H1 (cell line): ENCODE results near the gene B4GALT5. TPM values are rescaled to one million over a fixed set of nuclear protein-coding genes. Genes with fewer than 3 reads are reported as not detected.

Experiments
- CTCF ChIA-PET: fragments of 300-600 bp; sonication (Branson Sonifier 250); formaldehyde crosslinking; loops from one replicate; lab custom pipeline; 2021; ENCODE audit not compliant: partially characterized antibody; lab: Charles Lee
- POLR2A ChIA-PET: fragments of 300-600 bp; sonication (Branson Sonifier 250); formaldehyde crosslinking; loops from one replicate; lab custom pipeline; 2021; ENCODE audit warnings: inconsistent platforms; ENCODE audit not compliant: partially characterized antibody; lab: Charles Lee
- DNase-seq, 2 experiments: peaks; one replicate each; pipeline versions ENCODE4 v3.0.0 to v3.0.0-alpha.2; 2010 to 2022; ENCODE audit warnings: low spot score in 2 of 2, low read depth in 1 of 2, mixed read lengths in 1 of 2
- FAIRE-seq: peaks from 2 replicates; lab custom pipeline; 2011; peaks lifted over from hg19 to GRCh38; lab: Jason Lieb, UNC
- H2AFZ ChIP-seq: 2 replicates; pipeline ENCODE4 v1.8.1; 2012; ENCODE audit warnings: low read length, inconsistent platforms
- H2AK5ac ChIP-seq: 2 replicates; pipeline ENCODE4 v1.6.1; 2013; ENCODE audit warnings: low read depth, low read length
- H2BK120ac ChIP-seq: replicated peaks from 2 replicates; pipeline ENCODE3; 2013; ENCODE audit warnings: low read depth, low read length, inconsistent platforms
- H2BK12ac ChIP-seq: 2 replicates; pipeline ENCODE4 v1.6.1; 2013; ENCODE audit warnings: low read depth, low read length
- H2BK15ac ChIP-seq: 2 replicates; pipeline ENCODE4 v1.6.1; 2013; ENCODE audit warnings: low read length
- H2BK20ac ChIP-seq: 2 replicates; pipeline ENCODE4 v1.6.1; 2013; ENCODE audit warnings: low read length
- H2BK5ac ChIP-seq: 2 replicates; pipeline ENCODE4 v1.6.1; 2013; ENCODE audit warnings: low read depth, low read length
- H3K14ac ChIP-seq: 2 replicates; pipeline ENCODE4 v1.6.1; 2013; ENCODE audit warnings: inconsistent platforms; ENCODE audit not compliant: insufficient read length
- H3K18ac ChIP-seq: 2 replicates; pipeline ENCODE4 v1.6.1; 2013; ENCODE audit warnings: low read length; ENCODE audit errors: extremely low read depth
- H3K23ac ChIP-seq: 2 replicates; pipeline ENCODE4 v1.6.1; 2013; ENCODE audit warnings: inconsistent platforms; ENCODE audit not compliant: insufficient read length
- H3K23me2 ChIP-seq: 2 replicates; pipeline ENCODE4 v1.6.1; 2013; ENCODE audit warnings: low read depth, low read length
- H3K27ac ChIP-seq: 2 replicates; pipeline ENCODE4 v1.6.1; 2011; ENCODE audit warnings: low read depth, low read length, inconsistent platforms
- H3K27me3 ChIP-seq, 4 experiments: replicated peaks in 1 of 4; 1 replicate in 1 of 4; 2 replicates in 3 of 4; pipeline versions ENCODE4 v1.6.1 to v1.8.1; 2011 to 2013; ENCODE audit warnings: low read length in 3 of 4, mild to moderate bottlenecking in 3 of 4, inconsistent platforms in 2 of 4, mixed read lengths in 2 of 4, moderate library complexity in 1 of 4; ENCODE audit not compliant: control insufficient read depth in 3 of 4, insufficient read depth in 3 of 4; ENCODE audit errors: extremely low read depth in 1 of 4
- H3K36me3 ChIP-seq, 4 experiments: 2 replicates each; pipeline versions ENCODE4 v1.6.1 to v1.8.1; 2011 to 2013; ENCODE audit warnings: mild to moderate bottlenecking in 4 of 4, low read length in 3 of 4, moderate library complexity in 2 of 4, control low read depth in 1 of 4, inconsistent platforms in 1 of 4; ENCODE audit not compliant: insufficient read depth in 4 of 4, control insufficient read depth in 2 of 4
- H3K4ac ChIP-seq: replicated peaks from 2 replicates; pipeline ENCODE3; 2013; ENCODE audit warnings: low read length, low read depth, mixed read lengths, inconsistent platforms; ENCODE audit not compliant: insufficient read length
- H3K4me1 ChIP-seq, 4 experiments: replicated peaks in 1 of 4; 1 replicate in 1 of 4; 2 replicates in 3 of 4; pipeline versions ENCODE4 v1.6.1 to v1.8.1; 2011 to 2013; ENCODE audit warnings: low read length in 3 of 4, inconsistent platforms in 2 of 4, mixed read lengths in 1 of 4; ENCODE audit not compliant: insufficient read depth in 4 of 4, control insufficient read depth in 3 of 4
- H3K4me2 ChIP-seq, 2 experiments: 2 replicates each; pipeline versions ENCODE4 v1.6.1 to v1.8.1; 2011 to 2013; ENCODE audit warnings: low read depth in 2 of 2, low read length in 2 of 2, control low read depth in 1 of 2, inconsistent platforms in 1 of 2, mild to moderate bottlenecking in 1 of 2; ENCODE audit not compliant: insufficient read depth in 1 of 2
- H3K4me3 ChIP-seq, 4 experiments: fragments of 200-600, 300-600 bp in 1 of 4; sonication (generic), shearing (Covaris generic), sonication (Bioruptor Twin) in 1 of 4; 2 replicates each; pipeline versions ENCODE4 v1.5.1 to v1.8.1; 2011 to 2016; ENCODE audit warnings: low read length in 4 of 4, low read depth in 3 of 4, control low read depth in 2 of 4, inconsistent platforms in 2 of 4, mild to moderate bottlenecking in 2 of 4, mixed read lengths in 1 of 4, moderate library complexity in 1 of 4; ENCODE audit not compliant: insufficient read depth in 2 of 4; ENCODE audit errors: extremely low read depth in 1 of 4
- H3K56ac ChIP-seq: replicated peaks from 2 replicates; pipeline ENCODE3; 2013; ENCODE audit warnings: low read depth, mild to moderate bottlenecking, mixed read lengths, low read length, inconsistent platforms; ENCODE audit not compliant: insufficient read length
- H3K79me1 ChIP-seq: 2 replicates; pipeline ENCODE4 v1.6.1; 2013; ENCODE audit warnings: low read depth, low read length, control low read depth
- H3K79me2 ChIP-seq, 2 experiments: 2 replicates each; pipeline versions ENCODE4 v1.6.1 to v1.8.1; 2012 to 2013; ENCODE audit warnings: low read length in 2 of 2, mild to moderate bottlenecking in 2 of 2, inconsistent platforms in 1 of 2; ENCODE audit not compliant: insufficient read depth in 2 of 2, control insufficient read depth in 1 of 2
- H3K9ac ChIP-seq, 4 experiments: replicated peaks in 1 of 4; 1 replicate in 1 of 4; 2 replicates in 3 of 4; pipeline versions ENCODE4 v1.6.1 to v1.8.1; 2011 to 2013; ENCODE audit warnings: low read depth in 3 of 4, low read length in 3 of 4, control low read depth in 2 of 4, mild to moderate bottlenecking in 2 of 4, moderate library complexity in 2 of 4, inconsistent platforms in 1 of 4; ENCODE audit errors: extremely low read depth in 1 of 4
- H3K9me3 ChIP-seq, 2 experiments: 2 replicates each; pipeline versions ENCODE4 v1.6.1 to v1.8.1; 2012 to 2013; ENCODE audit warnings: mild to moderate bottlenecking in 2 of 2, moderate library complexity in 2 of 2, control low read depth in 1 of 2, inconsistent platforms in 1 of 2, low read depth in 1 of 2, low read length in 1 of 2, mixed read lengths in 1 of 2; ENCODE audit not compliant: insufficient read depth in 2 of 2
- H4K20me1 ChIP-seq, 2 experiments: replicated peaks in 1 of 2; 2 replicates each; pipeline versions ENCODE3 to v1.8.1; 2011 to 2013; ENCODE audit warnings: inconsistent platforms in 2 of 2, low read length in 2 of 2, mild to moderate bottlenecking in 1 of 2; ENCODE audit not compliant: insufficient read depth in 2 of 2, control insufficient read depth in 1 of 2
- H4K5ac ChIP-seq: 2 replicates; pipeline ENCODE4 v1.6.1; 2013; ENCODE audit warnings: low read length, low read depth, mixed read lengths, inconsistent platforms; ENCODE audit not compliant: insufficient read length
- H4K8ac ChIP-seq: 2 replicates; pipeline ENCODE4 v1.8.0; 2013; ENCODE audit warnings: mild to moderate bottlenecking, moderate library complexity, low read length, inconsistent platforms; ENCODE audit not compliant: insufficient read depth; ENCODE audit errors: extremely low read depth
- H4K91ac ChIP-seq: replicated peaks from 2 replicates; pipeline ENCODE3; 2013; ENCODE audit warnings: low read length, mixed read lengths, inconsistent platforms; ENCODE audit not compliant: insufficient read length
- ASH2L ChIP-seq: fragments of 200-600, 300-600 bp; sonication (generic); IDR thresholded peaks from one replicate; pipeline ENCODE4 v1.7.1; 2017; ENCODE audit warnings: low read length
- BACH1 ChIP-seq: IDR thresholded peaks from 2 replicates; pipeline ENCODE4 v1.6.1; 2012; ENCODE audit warnings: low read length, improper control_type of control experiment
- CHD2 ChIP-seq: IDR thresholded peaks from 2 replicates; pipeline ENCODE4 v1.6.1; 2012; ENCODE audit warnings: low read length, improper control_type of control experiment
- CTBP2 ChIP-seq: IDR thresholded peaks from 2 replicates; pipeline ENCODE4 v1.7.0; 2011; ENCODE audit warnings: borderline replicate concordance, mild to moderate bottlenecking, moderate library complexity, mixed read lengths, low read length; ENCODE audit not compliant: insufficient read depth, insufficient read length
- EZH2 ChIP-seq: fragments of 200-600 bp; sonication (generic); IDR thresholded peaks from 2 replicates; pipeline ENCODE4 v1.7.1; 2012; ENCODE audit warnings: low read depth, mild to moderate bottlenecking, moderate library complexity, low read length, inconsistent platforms; ENCODE audit not compliant: severe bottlenecking
- FOSL1 ChIP-seq: IDR thresholded peaks from 2 replicates; pipeline ENCODE4 v1.6.1; 2011; ENCODE audit warnings: mild to moderate bottlenecking, low read depth, low read length, moderate library complexity; ENCODE audit not compliant: insufficient read depth
- HDAC6 ChIP-seq: IDR thresholded peaks from one replicate; pipeline ENCODE4 v1.7.1; 2012; ENCODE audit warnings: low read depth, mild to moderate bottlenecking, inconsistent platforms, low read length, moderate library complexity
- JUN ChIP-seq: IDR thresholded peaks from 2 replicates; pipeline ENCODE4 v1.6.1; 2011; ENCODE audit warnings: low read depth, mild to moderate bottlenecking, improper control_type of control experiment, low read length
- JUND ChIP-seq: IDR thresholded peaks from 2 replicates; pipeline ENCODE4 v1.6.1; 2011; ENCODE audit warnings: mild to moderate bottlenecking, improper control_type of control experiment, low read length
- MAFK ChIP-seq: IDR thresholded peaks from 2 replicates; pipeline ENCODE4 v1.6.1; 2012; ENCODE audit warnings: low read depth, mild to moderate bottlenecking, improper control_type of control experiment, low read length
- RAD21 ChIP-seq, 2 experiments: IDR thresholded peaks in 1 of 2; conservative IDR thresholded peaks in 1 of 2; 2 replicates each; pipeline ENCODE4 v1.6.1; 2011; ENCODE audit warnings: low read depth in 2 of 2, low read length in 2 of 2, improper control_type of control experiment in 1 of 2, inconsistent platforms in 1 of 2, mild to moderate bottlenecking in 1 of 2, moderate library complexity in 1 of 2
- SRF ChIP-seq: IDR thresholded peaks from 2 replicates; pipeline ENCODE4 v1.6.1; 2011; ENCODE audit warnings: mild to moderate bottlenecking, low read depth, low read length, moderate library complexity
- YY1 ChIP-seq: IDR thresholded peaks from 2 replicates; pipeline ENCODE4 v1.6.1; 2011; ENCODE audit warnings: low read depth, mild to moderate bottlenecking, low read length
- WGBS, 2 experiments: shearing (Covaris generic) in 1 of 2; methylation state at CpG; one replicate each; pipeline versions ENCODE4 v1.1.6 to v1.1.7; 2013 to 2015; ENCODE audit warnings: low lambda C conversion rate in 2 of 2, mixed read lengths in 2 of 2, inconsistent platforms in 1 of 2, low coverage in 1 of 2, missing lambda C conversion rate in 1 of 2; ENCODE audit not compliant: insufficient replicate concordance in 2 of 2, insufficient coverage in 1 of 2, insufficient read length in 1 of 2; ENCODE audit errors: extremely low coverage in 1 of 2, missing lambda C conversion rate in 1 of 2; 5-methylcytosine and 5-hydroxymethylcytosine counted together
- polyA plus RNA-seq, 7 experiments: library from polyadenylated mRNA; depleted of rRNA in 3 of 7; stranded (reverse) in 5 of 7; unstranded in 2 of 7; fragments of >200 nt in 5 of 7; fragments of 200-250 nt in 2 of 7; gene quantifications; 1 replicate in 5 of 7; 2 replicates in 1 of 7; 4 replicates in 1 of 7; pipeline versions ENCODE4 v1.2.1 to v1.2.3, GENCODE V29; 2011 to 2013; ENCODE audit warnings: missing spikeins in 2 of 7, mixed read lengths in 2 of 7
- total RNA-seq: library from RNA; stranded (reverse); fragmentation: NEBNext Ultra II Directional; extraction: Animal tissue kit (Norgen Biotek cat#: 25700); gene quantifications from 2 replicates; pipeline ENCODE4 v1.2.1, GENCODE V29; 2021

B4GALT5 gene
- total and polyA plus RNA-seq, 2 of the 8 experiments (the other 6 are each of a cell fraction or from before 2014, with no cell fraction given): 46.5 to 75.4 TPM

DNA sequence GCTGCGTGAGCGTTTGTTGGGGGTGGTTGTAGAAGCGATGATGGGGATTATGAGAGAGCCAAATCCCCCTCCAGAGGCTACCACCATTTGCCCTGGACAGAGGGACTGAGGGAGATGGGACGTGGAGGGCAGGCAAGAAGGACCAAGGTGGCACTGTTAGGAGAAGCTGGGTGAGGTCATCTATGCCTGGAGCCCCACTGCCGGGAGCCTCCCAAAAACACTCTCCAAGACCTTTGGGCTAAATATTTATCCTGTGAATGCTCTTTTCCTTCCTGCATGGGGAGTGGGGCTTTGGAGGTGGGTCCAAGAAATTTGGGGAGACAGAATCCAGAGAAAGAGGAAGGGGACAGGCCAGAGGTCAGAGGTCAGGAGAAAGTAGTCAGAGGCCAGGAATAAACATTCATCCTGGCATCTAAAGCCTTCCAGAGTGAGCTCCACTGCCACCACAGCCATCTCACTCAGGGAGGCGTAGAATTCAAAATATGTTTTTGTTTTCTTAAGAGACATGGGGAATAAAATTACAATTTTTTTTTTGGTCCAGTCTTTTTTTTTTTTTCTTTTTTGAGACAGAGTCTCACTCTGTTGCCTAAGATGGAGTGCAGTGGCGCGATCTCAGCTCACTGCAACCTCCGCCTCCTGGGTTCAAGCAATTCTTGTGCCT, 128.0 kb downstream of the B4GALT5 start:
- POLR2A ChIA-PET: interaction anchor here (0.8 kb wide), 2 partner anchors 10 to 20 kb away, joined by 3 to 4 read pairs; no protein-coding TSS in a partner anchor
- no peak for TF ChIP-seq MAFK
- TF ChIP-seq RAD21 (IDR thresholded peaks at IDR 0.05 in 1 of 2, conservative IDR thresholded peaks at IDR 0.05 in 1 of 2; ENCODE audit: low read depth in 2 of 2, low read length in 2 of 2): no peak
- TF ChIP-seq JUN: no peak
- no peak for TF ChIP-seq JUND
- no peak for TF ChIP-seq BACH1
- no peak for TF ChIP-seq CTBP2
- no peak for TF ChIP-seq EZH2
- no peak for TF ChIP-seq SRF
- no peak for TF ChIP-seq FOSL1
- TF ChIP-seq HDAC6: no peak
- TF ChIP-seq CHD2: no peak
- TF ChIP-seq YY1: no peak
- no peak for TF ChIP-seq ASH2L

More for the DNA sequence above, 128.0 kb downstream of the B4GALT5 start:
- no peak overlapping the region for H3K18ac ChIP-seq
- no peak overlapping the region for H3K27ac ChIP-seq
- H4K20me1 ChIP-seq: no peaks in the 10 kb centered on the region
- H4K8ac ChIP-seq: no peak overlapping the region
- no peak overlapping the region for H3K4ac ChIP-seq
- no peaks in the 10 kb centered on the region for H3K27me3 ChIP-seq
- H4K5ac ChIP-seq: no peak overlapping the region
- H2AK5ac ChIP-seq: no peak overlapping the region
- no peak overlapping the region for H3K4me2 ChIP-seq
- H3K56ac ChIP-seq: no peak overlapping the region
- DNase-seq (no peak), FAIRE-seq (no peak)
- H3K23me2 ChIP-seq: no peaks in the 10 kb centered on the region
- no peak overlapping the region for H2BK120ac ChIP-seq
- no peak overlapping the region for H4K91ac ChIP-seq
- CTCF ChIA-PET: interaction anchor here (0.8 to 11.2 kb wide), 7 partner anchors 13 to 46 kb away, joined by 3 to 88 read pairs (median 6); no protein-coding TSS in a partner anchor
- H2BK15ac ChIP-seq: no peak overlapping the region
- H3K79me1 ChIP-seq: no peaks in the 10 kb centered on the region
- H3K4me1 ChIP-seq: no peaks in the 10 kb centered on the region
- no peaks in the 10 kb centered on the region for H3K79me2 ChIP-seq
- WGBS, 2 experiments: 84% methylated on average over 9 of the region's 9 CpGs; no CpG with 5 or more reads in 1 of the 2 experiments
- no peak overlapping the region for H2BK5ac ChIP-seq
- H3K9me3 ChIP-seq: peaks cover 3 to 4% of the 10 kb centered on the region in 2 experiments; a peak in 3 of 4 replicates
- no peak overlapping the region for H3K9ac ChIP-seq
- H3K14ac ChIP-seq: no peak overlapping the region
- H3K4me3 ChIP-seq: no peak overlapping the region
- H2BK20ac ChIP-seq: no peak overlapping the region
- H3K36me3 ChIP-seq: no peaks in the 10 kb centered on the region
- no peak overlapping the region for H2AFZ ChIP-seq
- H2BK12ac ChIP-seq: no peak overlapping the region
- no peak overlapping the region for H3K23ac ChIP-seq
